ENCODE measurements around the gene ADAMTSL1.

- TF ChIP-seq CTCF (IDR thresholded peaks at IDR 0.05 in 2 of 3, conservative IDR thresholded peaks at IDR 0.05 in 1 of 3; ENCODE audit: borderline replicate concordance in 1 of 3, insufficient read depth in 1 of 3, low read depth in 2 of 3, low read length in 2 of 3) (no peak), REST (IDR thresholded peaks at IDR 0.05; ENCODE audit: low read depth) (no peak), EZH2 (IDR thresholded peaks at IDR 0.05) (no peak), POLR2AphosphoS5 (IDR thresholded peaks at IDR 0.05; ENCODE audit: low read depth, low read length) (no peak), EGR1 (IDR thresholded peaks at IDR 0.05; ENCODE audit: low read depth) (no peak), SP1 (IDR thresholded peaks at IDR 0.05; ENCODE audit: low read depth) (no peak), TCF7L2 (IDR thresholded peaks at IDR 0.05; ENCODE audit: borderline replicate concordance, extremely low read depth, insufficient read depth, insufficient read length) (no peak), FOSL1 (IDR thresholded peaks at IDR 0.05; ENCODE audit: low read depth) (no peak), ZBTB33 (IDR thresholded peaks at IDR 0.05; ENCODE audit: extremely low read depth, insufficient replicate concordance, low read length) (no peak), YY1 (IDR thresholded peaks at IDR 0.05; ENCODE audit: extremely low read depth, insufficient replicate concordance, low read depth, low read length) (no peak), CBX3 (IDR thresholded peaks at IDR 0.05; ENCODE audit: low read depth) (no peak), ZNF274 (IDR thresholded peaks at IDR 0.05; ENCODE audit: low read depth, low read length) (no peak), POLR2A (IDR thresholded peaks at IDR 0.05; ENCODE audit: borderline replicate concordance, extremely low read depth, insufficient read depth, insufficient read length) (no peak)
Observed at GRCh38 chr9:18601026-18601425, 127.1 kb downstream of the ADAMTSL1 start.
